Ovary (tissue), 3 donors: Measurements from ENCODE around the gene ANK2.

ENCODE experiments used
- CTCF ChIP-seq, 3 donors: fragments of 450-650 bp in 2 of 3; fragments of 200-600 bp in 1 of 3; IDR thresholded peaks; one replicate each; pipeline versions ENCODE4 v1.5.1 to v1.8.0; 2016 to 2022; ENCODE audit warnings: antibody characterized with exemption in 3 of 3, mild to moderate bottlenecking in 1 of 3
- EP300 ChIP-seq: sonication (generic); formaldehyde crosslinking; IDR thresholded peaks from one replicate; pipeline ENCODE4 v1.6.1; 2017; ENCODE audit warnings: antibody characterized with exemption
- POLR2A ChIP-seq: fragments of 450-650 bp; IDR thresholded peaks from one replicate; pipeline ENCODE4 v1.6.1; 2017; ENCODE audit warnings: antibody characterized with exemption, mild to moderate bottlenecking, moderate library complexity
- donor health status: DM: no; HTN: no; CAD: no.

DNA sequence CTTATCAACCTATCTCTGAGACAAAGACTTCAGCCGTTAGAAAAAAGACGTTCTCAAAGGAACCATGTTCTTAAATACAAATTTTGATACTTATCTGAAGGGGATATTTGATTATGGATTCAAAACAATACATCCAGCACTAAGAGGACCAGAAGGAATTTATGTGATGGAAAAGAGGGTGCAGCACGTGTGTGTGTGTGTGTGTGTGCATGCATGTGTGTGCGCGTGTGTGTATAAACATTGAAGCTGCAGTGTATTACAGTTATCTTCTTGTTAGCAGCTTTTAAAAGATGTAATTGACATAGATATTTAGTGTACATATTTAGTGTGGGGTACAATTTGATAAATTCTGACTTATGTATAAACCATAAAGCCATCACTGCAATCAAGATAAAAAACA, 44.9 kb downstream of the ANK2 start:
- TF ChIP-seq POLR2A (no peak), CTCF (IDR thresholded peaks at IDR 0.05) (no peak), EP300 (no peak)
